ENCODE data around the gene MSANTD1. TPM values are rescaled to one million over a fixed set of nuclear protein-coding genes. Genes with fewer than 3 reads are reported as not detected.

MSANTD1 gene
- total RNA-seq, 2 donors from 2014 or later, result 1.5 to 1.7 TPM

DNA sequence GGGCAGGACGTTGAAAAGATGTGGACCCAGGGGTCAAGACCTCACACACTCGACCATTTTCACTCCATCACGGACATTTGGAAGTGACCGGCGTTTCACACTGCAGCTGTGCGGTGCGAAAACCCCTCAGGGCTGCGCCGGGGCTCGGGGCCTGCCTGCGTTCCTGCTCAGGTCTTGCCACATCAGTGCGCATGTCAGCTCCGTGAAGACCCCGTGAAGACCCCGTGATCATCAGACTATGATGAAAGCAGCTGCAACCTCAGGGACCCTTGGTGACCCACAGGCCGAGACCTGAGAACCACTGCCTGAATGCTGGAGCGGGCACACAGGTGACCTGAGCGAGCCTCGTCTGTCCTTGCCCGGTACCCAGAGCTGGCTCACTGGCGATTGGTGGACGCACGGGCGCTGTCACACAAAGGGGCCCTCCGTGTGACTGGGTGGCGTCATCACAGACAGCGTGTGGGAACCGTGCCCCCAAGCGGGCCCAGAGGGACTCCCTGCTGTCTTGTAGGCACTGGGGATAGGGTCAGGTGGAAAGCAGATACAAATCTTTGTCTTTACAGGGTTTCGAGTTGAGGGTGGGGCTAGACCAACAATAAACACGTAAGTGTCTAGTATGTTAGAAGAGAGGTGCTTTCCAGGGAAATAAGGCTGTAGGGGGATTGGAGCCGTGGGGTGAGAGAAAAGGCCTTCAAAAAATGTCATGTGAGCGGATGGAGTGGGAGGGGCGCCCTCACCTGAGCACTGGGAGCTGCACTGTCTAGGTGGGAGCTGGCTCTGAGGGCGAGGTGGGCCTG is 12.7 kb downstream of the MSANTD1 start:
- peaks cover 2% of the 10 kb centered on the region for H3K4me1 Mint-ChIP-seq
- no peak overlapping the region for H3K4me3 Mint-ChIP-seq
- H3K27ac Mint-ChIP-seq, result no peak overlapping the region
- ATAC-seq, result no peak
- no peaks in the 10 kb centered on the region for H3K36me3 Mint-ChIP-seq (ENCODE audit: low read depth)
- H3K9me3 ChIP-seq (ENCODE audit: control insufficient read depth, low read length, poor library complexity, severe bottlenecking), result no peaks in the 10 kb centered on the region
- DNase-seq, result no peak
- H3K27me3 Mint-ChIP-seq, result no peaks in the 10 kb centered on the region

- Mint-ChIP-seq H3K4me3 (no peak overlapping the region), H3K4me1 (peaks cover 2% of the 10 kb centered on the region), H3K36me3 (ENCODE audit: low read depth) (no peaks in the 10 kb centered on the region), H3K27me3 (no peaks in the 10 kb centered on the region), H3K27ac (no peak overlapping the region)
- ATAC-seq (no peak), DNase-seq (peak in 1 of 3 donors; percentile 6)
- no peaks in the 10 kb centered on the region for H3K9me3 ChIP-seq (ENCODE audit: control insufficient read depth, low read length, poor library complexity, severe bottlenecking)
Measured at GRCh38 chr4:3262208-3263052, 13.5 kb downstream of the MSANTD1 start.

DNA sequence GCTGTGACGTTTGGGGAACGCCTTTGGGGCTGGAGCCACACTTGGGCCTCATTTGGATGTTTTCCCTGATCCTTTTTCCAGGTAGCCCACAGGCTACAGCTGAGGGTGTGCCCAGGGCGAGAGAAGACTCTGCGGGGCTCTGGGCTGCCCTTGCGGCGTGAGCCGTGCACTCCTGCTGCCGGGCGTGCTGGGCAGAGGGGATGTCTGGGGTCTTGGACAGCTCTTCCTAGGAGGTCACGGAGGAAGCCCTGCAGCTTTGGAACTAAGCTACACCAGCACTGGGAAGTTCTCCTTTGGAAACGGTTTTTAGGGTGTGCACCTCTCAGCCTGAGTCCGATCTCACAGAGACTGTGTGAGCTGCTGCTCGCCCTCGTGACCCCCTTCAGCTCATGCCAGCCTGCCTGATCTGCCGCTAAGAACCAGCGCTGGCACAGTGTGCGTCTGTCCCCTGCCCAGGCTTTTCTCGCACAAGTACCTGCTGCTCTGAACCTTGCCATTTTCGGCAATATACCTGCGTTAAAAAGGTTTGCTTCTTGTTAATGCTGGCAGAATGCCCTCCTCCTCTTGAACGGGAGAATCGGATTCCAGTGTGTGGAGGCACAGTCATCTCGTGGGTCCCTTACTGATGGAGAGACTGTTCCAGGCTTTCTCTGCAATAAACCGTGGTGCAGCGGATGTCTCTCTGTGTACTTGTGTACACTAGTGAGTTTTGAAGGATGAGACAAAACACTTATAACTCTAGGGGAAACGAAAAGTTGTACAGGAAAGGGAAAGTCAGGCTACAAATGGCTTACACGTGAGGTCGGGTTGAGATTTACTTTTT is 14.3 kb downstream of the MSANTD1 start:
- ATAC-seq (no peak), DNase-seq (no peak)
- no peaks in the 10 kb centered on the region for H3K9me3 ChIP-seq (ENCODE audit: control insufficient read depth, low read length, poor library complexity, severe bottlenecking)
- H3K27ac Mint-ChIP-seq, result no peak overlapping the region
- H3K4me1 Mint-ChIP-seq, result peaks cover 2% of the 10 kb centered on the region
- H3K4me3 Mint-ChIP-seq, result no peak overlapping the region
- no peaks in the 10 kb centered on the region for H3K27me3 Mint-ChIP-seq
- no peaks in the 10 kb centered on the region for H3K36me3 Mint-ChIP-seq (ENCODE audit: low read depth)

DNA sequence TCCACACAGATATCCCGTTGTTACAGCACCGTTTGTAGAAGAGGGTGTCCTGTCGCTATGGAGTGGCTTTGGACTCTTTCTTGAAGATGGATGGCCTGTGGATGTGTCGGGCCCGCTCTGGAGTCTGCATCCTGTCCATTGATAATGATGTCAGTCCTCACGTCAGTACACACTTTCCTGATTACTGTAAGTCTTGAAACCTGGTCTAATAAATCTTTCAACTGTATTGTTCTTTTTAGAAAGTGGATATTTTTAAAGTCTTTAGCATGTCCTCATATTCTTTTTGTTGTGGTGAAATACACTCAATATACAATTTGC is 14.9 kb downstream of the MSANTD1 start:
- ATAC-seq, result no peak
- no peaks in the 10 kb centered on the region for H3K9me3 ChIP-seq (ENCODE audit: control insufficient read depth, low read length, poor library complexity, severe bottlenecking)
- DNase-seq, result no peak
- Mint-ChIP-seq H3K27me3 (no peaks in the 10 kb centered on the region), H3K4me3 (no peak overlapping the region), H3K36me3 (ENCODE audit: low read depth) (no peaks in the 10 kb centered on the region), H3K4me1 (peaks cover 2% of the 10 kb centered on the region), H3K27ac (no peak overlapping the region)

GRCh38 chr4:3266076-3266475 is 17.1 kb downstream of the MSANTD1 start:
- no peak overlapping the region for H3K4me3 Mint-ChIP-seq
- ATAC-seq (no peak), DNase-seq (no peak)
- no peak overlapping the region for H3K27ac Mint-ChIP-seq
- no peaks in the 10 kb centered on the region for H3K36me3 Mint-ChIP-seq (ENCODE audit: low read depth)
- no peaks in the 10 kb centered on the region for H3K9me3 ChIP-seq (ENCODE audit: control insufficient read depth, low read length, poor library complexity, severe bottlenecking)
- peaks cover 2% of the 10 kb centered on the region for H3K4me1 Mint-ChIP-seq
- H3K27me3 Mint-ChIP-seq, result no peaks in the 10 kb centered on the region

DNA sequence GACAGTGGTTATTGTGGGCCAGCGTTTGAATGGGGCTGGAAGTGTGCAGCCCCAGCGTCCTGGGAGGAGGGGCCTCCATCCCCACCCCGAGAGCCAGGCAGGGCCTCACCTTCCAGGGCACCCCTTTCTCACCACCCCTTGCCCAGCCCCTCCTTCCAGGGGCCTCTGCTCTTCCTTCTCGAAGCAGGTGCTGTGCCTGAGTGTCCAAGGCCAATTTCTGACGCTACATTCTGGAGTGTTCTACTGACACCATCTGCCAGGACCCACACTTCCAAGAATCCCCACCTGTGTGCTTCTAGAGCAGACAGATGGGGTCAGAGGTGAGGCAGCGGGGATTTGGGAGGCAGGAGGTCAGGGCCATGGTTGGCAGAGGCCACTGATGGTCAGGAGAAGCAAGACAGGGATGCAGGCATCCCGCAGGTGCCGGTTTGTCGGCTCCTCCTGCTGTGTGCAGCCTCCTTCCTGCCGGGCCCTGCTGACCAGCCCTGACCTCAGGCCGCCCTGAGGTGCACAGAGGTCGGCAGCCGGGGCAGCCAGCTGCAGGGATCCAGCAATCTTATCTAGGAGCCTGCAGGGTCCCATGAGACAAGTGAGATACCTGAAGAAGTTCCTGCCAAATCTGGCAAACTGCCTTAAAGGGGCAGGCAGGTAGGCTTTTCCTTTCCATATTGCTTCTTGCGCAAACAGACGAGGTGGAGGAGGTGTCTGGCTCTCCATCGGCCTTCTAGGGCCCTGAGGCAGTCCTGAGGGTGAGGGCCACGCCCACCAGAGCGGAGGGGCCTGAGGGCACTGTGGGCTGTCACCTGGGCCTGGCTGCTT is 18.8 kb downstream of the MSANTD1 start:
- Mint-ChIP-seq H3K36me3 (ENCODE audit: low read depth) (no peaks in the 10 kb centered on the region), H3K4me1 (no peaks in the 10 kb centered on the region)
- ATAC-seq, result no peak

GRCh38 chr4:3268395-3269104 is 19.6 kb downstream of the MSANTD1 start:
- Mint-ChIP-seq H3K36me3 (ENCODE audit: low read depth) (no peaks in the 10 kb centered on the region), H3K4me1 (no peaks in the 10 kb centered on the region), H3K27me3 (no peaks in the 10 kb centered on the region), H3K27ac (no peak overlapping the region), H3K4me3 (no peak overlapping the region)
- DNase-seq (no peak), ATAC-seq (no peak)
- H3K9me3 ChIP-seq (ENCODE audit: control insufficient read depth, low read length, poor library complexity, severe bottlenecking), result no peaks in the 10 kb centered on the region

More for the DNA sequence above, 18.8 kb downstream of the MSANTD1 start:
- no peak overlapping the region for H3K4me3 Mint-ChIP-seq
- no peak for DNase-seq
- H3K27ac Mint-ChIP-seq, result no peak overlapping the region
- no peaks in the 10 kb centered on the region for H3K27me3 Mint-ChIP-seq
- H3K9me3 ChIP-seq (ENCODE audit: control insufficient read depth, low read length, poor library complexity, severe bottlenecking), result no peaks in the 10 kb centered on the region

DNA sequence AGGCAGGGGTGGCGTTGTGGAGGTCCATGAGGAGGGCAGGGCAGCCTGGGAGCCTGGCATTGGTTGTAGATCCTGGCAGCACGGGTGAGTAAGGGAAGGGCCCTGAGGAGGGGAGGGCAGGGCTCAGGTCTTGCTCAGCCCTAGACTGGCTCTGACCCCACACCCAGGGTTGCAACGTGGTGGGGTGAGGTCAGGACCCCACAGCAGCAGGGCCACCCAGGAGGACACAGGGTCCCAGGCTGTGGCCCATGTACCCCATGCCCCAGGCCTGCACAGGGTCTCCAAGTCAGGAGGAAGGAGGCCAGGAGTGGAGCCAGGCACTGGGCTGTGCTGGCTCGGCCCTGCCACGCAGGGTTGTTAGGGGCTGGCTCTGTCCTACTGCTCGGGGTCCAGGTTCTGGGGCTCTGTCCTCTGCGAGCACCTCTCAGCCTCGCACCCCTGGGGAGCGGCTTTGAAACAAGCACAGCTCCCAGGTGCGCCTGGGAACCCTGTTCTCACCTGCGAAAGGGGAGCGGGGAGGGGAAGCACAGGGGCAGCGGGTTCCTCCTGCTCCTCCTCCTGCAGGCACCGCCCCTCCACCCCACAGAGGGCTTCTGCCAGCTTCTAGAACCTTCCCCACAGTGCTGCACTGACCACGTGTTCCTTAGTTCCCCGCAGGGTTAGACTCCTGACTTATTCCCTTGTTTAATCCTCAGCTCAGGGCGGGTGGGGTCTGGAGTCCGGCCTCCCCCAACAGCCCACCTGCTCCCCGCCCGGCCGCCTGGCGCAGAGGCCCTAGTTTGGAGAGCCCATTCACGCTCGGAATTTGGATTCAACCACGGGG is 20.4 kb downstream of the MSANTD1 start:
- Mint-ChIP-seq H3K4me1 (no peaks in the 10 kb centered on the region), H3K27me3 (no peaks in the 10 kb centered on the region), H3K27ac (no peak overlapping the region), H3K4me3 (no peak overlapping the region), H3K36me3 (ENCODE audit: low read depth) (no peaks in the 10 kb centered on the region)
- ATAC-seq (no peak), DNase-seq (no peak)
- H3K9me3 ChIP-seq (ENCODE audit: control insufficient read depth, low read length, poor library complexity, severe bottlenecking), result no peaks in the 10 kb centered on the region

- no peaks in the 10 kb centered on the region for H3K9me3 ChIP-seq (ENCODE audit: control insufficient read depth, low read length, poor library complexity, severe bottlenecking)
- H3K27ac Mint-ChIP-seq, result no peak overlapping the region
Measured at GRCh38 chr4:3269991-3270611, 21.1 kb downstream of the MSANTD1 start.

DNA sequence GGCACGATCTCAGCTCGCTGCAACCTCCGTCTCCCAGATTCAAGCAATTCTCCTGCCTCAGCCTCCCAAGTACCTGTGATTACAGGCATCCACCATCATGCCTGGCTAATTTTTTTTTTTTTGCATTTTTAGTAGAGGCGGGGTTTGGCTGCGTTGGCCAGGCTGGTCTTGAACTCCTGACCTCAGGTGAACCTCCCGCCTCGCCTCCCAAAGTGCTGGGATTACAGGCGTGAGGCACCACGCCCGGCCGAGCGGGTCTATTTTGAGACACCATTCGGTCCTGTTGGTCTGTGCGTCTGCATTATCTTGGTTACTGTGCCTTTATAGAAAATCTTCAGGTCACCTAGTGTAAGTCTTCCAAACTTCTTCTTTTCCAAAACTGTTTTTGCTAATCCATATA is 22.2 kb downstream of the MSANTD1 start:
- Mint-ChIP-seq H3K36me3 (ENCODE audit: low read depth) (no peaks in the 10 kb centered on the region), H3K27me3 (no peaks in the 10 kb centered on the region), H3K4me1 (peaks cover 5% of the 10 kb centered on the region), H3K27ac (no peak overlapping the region), H3K4me3 (no peak overlapping the region)
- no peaks in the 10 kb centered on the region for H3K9me3 ChIP-seq (ENCODE audit: control insufficient read depth, low read length, poor library complexity, severe bottlenecking)
- DNase-seq (no peak), ATAC-seq (no peak)

More at GRCh38 chr4:3269991-3270611, 21.1 kb downstream of the MSANTD1 start:
- Mint-ChIP-seq H3K27me3 (no peaks in the 10 kb centered on the region), H3K4me1 (no peaks in the 10 kb centered on the region), H3K4me3 (no peak overlapping the region), H3K36me3 (ENCODE audit: low read depth) (no peaks in the 10 kb centered on the region)
- no peak for DNase-seq
- no peak for ATAC-seq

DNA sequence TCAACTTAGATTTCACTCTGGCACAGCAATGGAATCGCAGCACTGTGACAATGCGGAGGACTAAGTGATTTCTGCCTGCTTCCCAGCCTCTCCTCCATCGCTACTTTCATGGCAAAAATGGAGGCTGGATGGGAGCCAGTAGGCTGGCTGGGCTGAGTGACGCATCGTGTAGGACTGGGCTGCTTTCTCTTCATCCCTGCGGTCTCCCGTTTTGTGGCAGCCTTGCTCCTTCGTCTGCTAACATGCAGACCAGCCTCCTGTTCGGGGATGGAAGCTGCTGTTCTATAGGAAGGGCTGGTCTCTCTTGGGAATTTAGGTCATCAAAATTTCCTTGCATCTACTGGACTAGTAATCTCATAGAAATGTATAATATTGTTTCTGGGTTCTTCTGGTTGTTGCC is 28.0 kb downstream of the MSANTD1 start:
- Mint-ChIP-seq H3K36me3 (ENCODE audit: low read depth) (no peaks in the 10 kb centered on the region), H3K27ac (no peak overlapping the region), H3K4me3 (no peak overlapping the region), H3K4me1 (peaks cover 5% of the 10 kb centered on the region), H3K27me3 (peaks cover 14% of the 10 kb centered on the region)
- H3K9me3 ChIP-seq (ENCODE audit: control insufficient read depth, low read length, poor library complexity, severe bottlenecking), result no peaks in the 10 kb centered on the region
- no peak for ATAC-seq
- DNase-seq, result no peak

Data from T-helper 17 cell (primary cell).